Neural progenitor cell (in vitro differentiated cells): ENCODE measurements around the gene CPNE8.

Experiments
- CTCF ChIP-seq: fragments of 200-600 bp; sonication (generic); IDR thresholded peaks from 2 replicates; pipeline ENCODE4 v1.5.1; 2017; ENCODE audit warnings: antibody characterized with exemption, mild to moderate bottlenecking
- EZH2 ChIP-seq: fragments of 200-600 bp; sonication (generic); IDR thresholded peaks from 2 replicates; pipeline ENCODE4 v1.6.1; 2017; ENCODE audit warnings: antibody characterized with exemption, mild to moderate bottlenecking, moderate library complexity

- TF ChIP-seq CTCF (no peak), EZH2 (no peak)
These were observed 67.1 kb downstream of the CPNE8 start for GRCh38 chr12:38838056-38838850.
